ENCODE measurements around the gene SPNS3.

DNA sequence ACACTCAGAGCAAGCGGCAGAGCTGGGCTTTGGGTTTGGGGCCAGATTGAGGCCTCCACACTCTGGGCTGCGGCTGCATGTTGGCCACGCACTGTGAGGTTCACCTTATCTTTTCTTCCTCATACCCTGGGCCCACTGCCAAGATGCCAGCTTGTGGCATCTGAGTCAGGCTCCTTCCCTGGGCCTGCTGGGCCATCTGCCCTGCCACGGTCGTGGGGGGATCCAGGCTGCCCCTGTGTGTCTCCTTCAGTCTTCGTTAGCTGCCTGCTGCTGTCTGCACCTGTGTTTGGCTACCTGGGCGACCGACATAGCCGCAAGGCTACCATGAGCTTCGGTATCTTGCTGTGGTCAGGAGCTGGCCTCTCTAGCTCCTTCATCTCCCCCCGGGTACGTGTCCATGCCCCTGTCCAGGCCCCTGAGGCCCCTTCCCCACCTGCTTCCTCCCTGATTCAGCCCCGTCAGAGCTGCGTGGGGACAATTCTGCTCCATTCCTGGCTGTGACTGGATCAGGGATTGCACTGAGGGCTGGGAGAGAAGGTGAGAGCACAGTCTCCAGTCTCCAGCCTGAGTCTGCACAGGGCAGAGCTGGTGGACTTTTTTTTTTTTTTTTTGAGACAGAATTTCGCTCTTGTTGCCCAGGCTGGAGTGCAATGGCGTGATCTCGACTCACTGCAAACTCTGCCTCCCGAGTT, 11.2 kb downstream of the SPNS3 start:
- TF ChIP-seq, protein P1, sequence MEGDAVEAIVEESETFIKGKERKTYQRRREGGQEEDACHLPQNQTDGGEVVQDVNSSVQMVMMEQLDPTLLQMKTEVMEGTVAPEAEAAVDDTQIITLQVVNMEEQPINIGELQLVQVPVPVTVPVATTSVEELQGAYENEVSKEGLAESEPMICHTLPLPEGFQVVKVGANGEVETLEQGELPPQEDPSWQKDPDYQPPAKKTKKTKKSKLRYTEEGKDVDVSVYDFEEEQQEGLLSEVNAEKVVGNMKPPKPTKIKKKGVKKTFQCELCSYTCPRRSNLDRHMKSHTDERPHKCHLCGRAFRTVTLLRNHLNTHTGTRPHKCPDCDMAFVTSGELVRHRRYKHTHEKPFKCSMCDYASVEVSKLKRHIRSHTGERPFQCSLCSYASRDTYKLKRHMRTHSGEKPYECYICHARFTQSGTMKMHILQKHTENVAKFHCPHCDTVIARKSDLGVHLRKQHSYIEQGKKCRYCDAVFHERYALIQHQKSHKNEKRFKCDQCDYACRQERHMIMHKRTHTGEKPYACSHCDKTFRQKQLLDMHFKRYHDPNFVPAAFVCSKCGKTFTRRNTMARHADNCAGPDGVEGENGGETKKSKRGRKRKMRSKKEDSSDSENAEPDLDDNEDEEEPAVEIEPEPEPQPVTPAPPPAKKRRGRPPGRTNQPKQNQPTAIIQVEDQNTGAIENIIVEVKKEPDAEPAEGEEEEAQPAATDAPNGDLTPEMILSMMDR (IDR thresholded peaks at IDR 0.05; ENCODE audit: poor library complexity, severe bottlenecking) = no peak
- no peak for TF ChIP-seq EP300 (conservative IDR thresholded peaks at IDR 0.05; ENCODE audit: poor library complexity, severe bottlenecking)
- TF ChIP-seq POLR2AphosphoS5 (IDR thresholded peaks at IDR 0.05) = no peak
- TF ChIP-seq SMC3 (conservative IDR thresholded peaks at IDR 0.05; ENCODE audit: poor library complexity) = no peak
- TF ChIP-seq EZH2 (IDR thresholded peaks at IDR 0.05; ENCODE audit: borderline replicate concordance, insufficient read depth, low read length, poor library complexity, severe bottlenecking) = no peak
- TF ChIP-seq TAF1 (IDR thresholded peaks at IDR 0.05; ENCODE audit: low read depth) = no peak
- TF ChIP-seq, protein P2, sequence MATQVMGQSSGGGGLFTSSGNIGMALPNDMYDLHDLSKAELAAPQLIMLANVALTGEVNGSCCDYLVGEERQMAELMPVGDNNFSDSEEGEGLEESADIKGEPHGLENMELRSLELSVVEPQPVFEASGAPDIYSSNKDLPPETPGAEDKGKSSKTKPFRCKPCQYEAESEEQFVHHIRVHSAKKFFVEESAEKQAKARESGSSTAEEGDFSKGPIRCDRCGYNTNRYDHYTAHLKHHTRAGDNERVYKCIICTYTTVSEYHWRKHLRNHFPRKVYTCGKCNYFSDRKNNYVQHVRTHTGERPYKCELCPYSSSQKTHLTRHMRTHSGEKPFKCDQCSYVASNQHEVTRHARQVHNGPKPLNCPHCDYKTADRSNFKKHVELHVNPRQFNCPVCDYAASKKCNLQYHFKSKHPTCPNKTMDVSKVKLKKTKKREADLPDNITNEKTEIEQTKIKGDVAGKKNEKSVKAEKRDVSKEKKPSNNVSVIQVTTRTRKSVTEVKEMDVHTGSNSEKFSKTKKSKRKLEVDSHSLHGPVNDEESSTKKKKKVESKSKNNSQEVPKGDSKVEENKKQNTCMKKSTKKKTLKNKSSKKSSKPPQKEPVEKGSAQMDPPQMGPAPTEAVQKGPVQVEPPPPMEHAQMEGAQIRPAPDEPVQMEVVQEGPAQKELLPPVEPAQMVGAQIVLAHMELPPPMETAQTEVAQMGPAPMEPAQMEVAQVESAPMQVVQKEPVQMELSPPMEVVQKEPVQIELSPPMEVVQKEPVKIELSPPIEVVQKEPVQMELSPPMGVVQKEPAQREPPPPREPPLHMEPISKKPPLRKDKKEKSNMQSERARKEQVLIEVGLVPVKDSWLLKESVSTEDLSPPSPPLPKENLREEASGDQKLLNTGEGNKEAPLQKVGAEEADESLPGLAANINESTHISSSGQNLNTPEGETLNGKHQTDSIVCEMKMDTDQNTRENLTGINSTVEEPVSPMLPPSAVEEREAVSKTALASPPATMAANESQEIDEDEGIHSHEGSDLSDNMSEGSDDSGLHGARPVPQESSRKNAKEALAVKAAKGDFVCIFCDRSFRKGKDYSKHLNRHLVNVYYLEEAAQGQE (IDR thresholded peaks at IDR 0.05; ENCODE audit: borderline replicate concordance) = no peak
- TF ChIP-seq RAD21 (conservative IDR thresholded peaks at IDR 0.05) = no peak
